GM13976 (cell line): ENCODE results near the gene BCL10.

Experiments
- DNase-seq: peaks from one replicate; pipeline ENCODE4 v3.0.0; 2012; ENCODE audit warnings: low spot score
- CTCF ChIP-seq: IDR thresholded peaks from 2 replicates; pipeline ENCODE4 v1.5.1; 2012; ENCODE audit warnings: borderline replicate concordance, mild to moderate bottlenecking; ENCODE audit not compliant: insufficient read depth; ENCODE audit errors: extremely low read depth, missing control alignments, control extremely low read depth
- in situ Hi-C: fragments of 300-500 bp; cut with MboI; formaldehyde crosslinking; loops from one replicate; pipeline ENCODE4 v1.12.0; 2022; ENCODE audit warnings: low sequenced_read_pairs, mixed read lengths, inconsistent platforms; ENCODE audit not compliant: unreplicated experiment

The BCL10 gene

GRCh38 chr1:85229574-85230097 is 46.8 kb downstream of the BCL10 start:
- in situ Hi-C loops: no loop called here
- no peak for DNase-seq
- no peak for TF ChIP-seq CTCF

- no peak for TF ChIP-seq CTCF
- no peak for DNase-seq
- in situ Hi-C loops: no loop called here
Measured at GRCh38 chr1:85228972-85229371, 47.5 kb downstream of the BCL10 start.

GRCh38 chr1:85225624-85226380 is 50.6 kb downstream of the BCL10 start:
- in situ Hi-C loops: no loop called here
- DNase-seq: no peak
- TF ChIP-seq CTCF: no peak

GRCh38 chr1:85224734-85225623 is 51.5 kb downstream of the BCL10 start:
- in situ Hi-C loops: no loop called here
- no peak for DNase-seq
- TF ChIP-seq CTCF: no peak

- in situ Hi-C loops: no loop called here
- DNase-seq: no peak
- no peak for TF ChIP-seq CTCF
Measured at GRCh38 chr1:85224295-85224694, 52.1 kb downstream of the BCL10 start.

GRCh38 chr1:85223334-85223733 is 53.1 kb downstream of the BCL10 start:
- in situ Hi-C loops: no loop called here
- no peak for TF ChIP-seq CTCF
- no peak for DNase-seq
